ENCODE data around the gene CELF1. TPM values are rescaled to one million over a fixed set of nuclear protein-coding genes. Genes with fewer than 3 reads are reported as not detected.

The CELF1 gene
- total RNA-seq, 6 experiments from 2014 or later: 66.3 to 86.5 (median 71.7) TPM

GRCh38 chr11:47503227-47503626 lies 49.7 kb downstream of the CELF1 start:
- intact Hi-C loops (cut with DNase I): no loop called here
- H3K36me3 ChIP-seq: peaks cover 0 to 3% (median 0%) of the 10 kb centered on the region in 4 donors
- peaks cover 0 to 35% (median 18%) of the 10 kb centered on the region in 4 donors for H3K4me1 ChIP-seq
- H3K9me3 ChIP-seq: no peaks in the 10 kb centered on the region
- ATAC-seq (no peak), DNase-seq (no peak)
- H3K27me3 ChIP-seq: no peaks in the 10 kb centered on the region
- no peak overlapping the region for H3K4me3 ChIP-seq
- TF ChIP-seq CTCF (IDR thresholded peaks at IDR 0.05): no peak
- no peak for TF ChIP-seq POLR2A (IDR thresholded peaks at IDR 0.05)
- peak overlapping the region in 1 of 3 donors; percentile 16 for H3K27ac ChIP-seq

GRCh38 chr11:47502767-47503166 lies 50.2 kb downstream of the CELF1 start:
- no peak for TF ChIP-seq CTCF (IDR thresholded peaks at IDR 0.05)
- TF ChIP-seq POLR2A (IDR thresholded peaks at IDR 0.05): no peak
- WGBS (ENCODE audit: insufficient coverage, low coverage, low lambda C conversion rate, missing lambda C conversion rate): 19% methylated on average over 2 of the region's 3 CpGs
- Histone ChIP-seq H3K4me3 (no peak overlapping the region), H3K9me3 (no peaks in the 10 kb centered on the region), H3K27ac (peak overlapping the region in 1 of 3 donors; percentile 16), H3K27me3 (no peaks in the 10 kb centered on the region), H3K4me1 (peaks cover 0 to 36% (median 18%) of the 10 kb centered on the region in 4 donors), H3K36me3 (peaks cover 0 to 3% (median 0%) of the 10 kb centered on the region in 4 donors)
- no peak for DNase-seq
- intact Hi-C loops (cut with DNase I): no loop called here
- no peak for ATAC-seq

- 92% methylated on average over 3 of the region's 5 CpGs for WGBS (ENCODE audit: insufficient coverage, low coverage, low lambda C conversion rate, missing lambda C conversion rate)
- intact Hi-C loops (cut with DNase I): no loop called here
- DNase-seq: no peak
These were observed 51.8 kb downstream of the CELF1 start for GRCh38 chr11:47501101-47501500.

GRCh38 chr11:47500121-47500520 lies 52.8 kb downstream of the CELF1 start:
- peak overlapping the region; percentile 53 to 95 (median 88) for H3K27ac ChIP-seq
- peaks cover 0 to 3% (median 0%) of the 10 kb centered on the region in 4 donors for H3K36me3 ChIP-seq
- H3K27me3 ChIP-seq: no peaks in the 10 kb centered on the region
- H3K4me1 ChIP-seq: peaks cover 0 to 62% (median 24%) of the 10 kb centered on the region in 4 donors
- H3K9me3 ChIP-seq: no peaks in the 10 kb centered on the region
- TF ChIP-seq POLR2A (IDR thresholded peaks at IDR 0.05) (no peak), CTCF (IDR thresholded peaks at IDR 0.05) (no peak)
- intact Hi-C loops (cut with DNase I): no loop called here
- no peak for ATAC-seq
- no peak overlapping the region for H3K4me3 ChIP-seq
- no peak for DNase-seq

More at GRCh38 chr11:47501101-47501500, 51.8 kb downstream of the CELF1 start:
- H3K4me3 ChIP-seq: no peak overlapping the region
- H3K27me3 ChIP-seq: no peaks in the 10 kb centered on the region
- peak overlapping the region in 2 of 3 donors; percentile 88 to 95 for H3K27ac ChIP-seq
- H3K4me1 ChIP-seq: peaks cover 0 to 53% (median 20%) of the 10 kb centered on the region in 4 donors
- no peaks in the 10 kb centered on the region for H3K9me3 ChIP-seq
- TF ChIP-seq CTCF (IDR thresholded peaks at IDR 0.05) (no peak), POLR2A (IDR thresholded peaks at IDR 0.05) (no peak)
- ATAC-seq: no peak
- peaks cover 0 to 3% (median 0%) of the 10 kb centered on the region in 4 donors for H3K36me3 ChIP-seq

- WGBS (ENCODE audit: insufficient coverage, low coverage, low lambda C conversion rate, missing lambda C conversion rate): 36% methylated on average over 1 of the region's 3 CpGs
- ATAC-seq: peak; percentile 70 to 79 (median 76)
- H3K4me1 ChIP-seq: peaks cover 0 to 68% (median 27%) of the 10 kb centered on the region in 4 donors
- H3K27ac ChIP-seq: peak overlapping the region; percentile 53 to 95 (median 88)
- no peaks in the 10 kb centered on the region for H3K27me3 ChIP-seq
- TF ChIP-seq POLR2A (IDR thresholded peaks at IDR 0.05): peak; percentile 28
- TF ChIP-seq CTCF (IDR thresholded peaks at IDR 0.05): no peak
- no peaks in the 10 kb centered on the region for H3K9me3 ChIP-seq
- intact Hi-C loops (cut with DNase I): no loop called here
- peak in 2 of 3 donors; percentile 73 to 81 for DNase-seq
- peaks cover 0 to 3% (median 0%) of the 10 kb centered on the region in 4 donors for H3K36me3 ChIP-seq
- peak overlapping the region; percentile 7 to 49 (median 42) for H3K4me3 ChIP-seq
These were observed 53.3 kb downstream of the CELF1 start for GRCh38 chr11:47499614-47500013.
